GM12878 (cell line): ENCODE data around the gene DCTN1.

Source experiments
- EP300 ChIP-seq, 2 experiments: fragments of 150-350 bp in 1 of 2; IDR thresholded peaks; 2 replicates each; pipeline ENCODE4 v1.6.1; 2011 to 2012; ENCODE audit warnings: low read depth in 2 of 2, low read length in 2 of 2, borderline replicate concordance in 1 of 2, improper control_type of control experiment in 1 of 2, inconsistent platforms in 1 of 2; ENCODE audit not compliant: control insufficient read depth in 1 of 2
- NR2C2 ChIP-seq: IDR thresholded peaks from 2 replicates; pipeline ENCODE4 v1.6.1; 2011; ENCODE audit warnings: borderline replicate concordance, low read depth; ENCODE audit not compliant: control insufficient read depth, insufficient read length
- POLR2AphosphoS2 ChIP-seq: IDR thresholded peaks from 2 replicates; pipeline ENCODE4 v1.6.1; 2011; ENCODE audit warnings: low read depth, mild to moderate bottlenecking, low read length, improper control_type of control experiment, moderate library complexity
- POLR2AphosphoS5 ChIP-seq: IDR thresholded peaks from 2 replicates; pipeline ENCODE4 v1.6.1; 2011; ENCODE audit warnings: mild to moderate bottlenecking, low read length, inconsistent platforms
- RFX5 ChIP-seq: IDR thresholded peaks from 2 replicates; pipeline ENCODE4 v1.6.1; 2011; ENCODE audit warnings: low read depth, low read length, improper control_type of control experiment
- SMAD5 ChIP-seq: IDR thresholded peaks from 2 replicates; pipeline ENCODE4 v1.6.1; 2016; ENCODE audit warnings: antibody characterized with exemption, low read depth
- SP1 ChIP-seq: IDR thresholded peaks from one replicate; pipeline ENCODE4 v1.6.1; 2011; ENCODE audit warnings: low read depth, low read length
- SREBF2 ChIP-seq: IDR thresholded peaks from 2 replicates; pipeline ENCODE4 v1.6.1; 2012; ENCODE audit warnings: mild to moderate bottlenecking, low read length
- ZNF274 ChIP-seq: IDR thresholded peaks from one replicate; pipeline ENCODE4 v1.8.0; 2011; ENCODE audit not compliant: insufficient read length, insufficient read depth
- ZSCAN29 ChIP-seq: fragments of 450-650 bp; IDR thresholded peaks from 2 replicates; pipeline ENCODE4 v1.6.1; 2017; ENCODE audit warnings: mild to moderate bottlenecking, moderate library complexity
- TF ChIP-seq, protein P1 (sequence below), 3 experiments: IDR thresholded peaks in 2 of 3; conservative IDR thresholded peaks in 1 of 3; 2 replicates each; pipeline ENCODE4 v1.5.1; 2011; ENCODE audit warnings: low read depth in 3 of 3, low read length in 3 of 3, mild to moderate bottlenecking in 3 of 3, control low read depth in 2 of 3, moderate library complexity in 2 of 3, inconsistent platforms in 1 of 3, mixed read lengths in 1 of 3; ENCODE audit not compliant: control insufficient read depth in 2 of 3, insufficient read depth in 1 of 3; ENCODE audit errors: extremely low read depth in 1 of 3
- TF ChIP-seq, protein P2 (sequence below): IDR thresholded peaks from 2 replicates; pipeline ENCODE4 v1.6.1; 2012; ENCODE audit warnings: low read length, inconsistent platforms
- TF ChIP-seq, protein P3 (sequence below): fragments of 150-350 bp; IDR thresholded peaks from 2 replicates; pipeline ENCODE4 v1.6.1; 2016; ENCODE audit warnings: low read depth, low read length
- TF ChIP-seq, protein P4 (sequence below): fragments of 450-650 bp; IDR thresholded peaks from 2 replicates; pipeline ENCODE4 v1.6.1; 2016; ENCODE audit warnings: mild to moderate bottlenecking, moderate library complexity, borderline replicate concordance

DNA sequence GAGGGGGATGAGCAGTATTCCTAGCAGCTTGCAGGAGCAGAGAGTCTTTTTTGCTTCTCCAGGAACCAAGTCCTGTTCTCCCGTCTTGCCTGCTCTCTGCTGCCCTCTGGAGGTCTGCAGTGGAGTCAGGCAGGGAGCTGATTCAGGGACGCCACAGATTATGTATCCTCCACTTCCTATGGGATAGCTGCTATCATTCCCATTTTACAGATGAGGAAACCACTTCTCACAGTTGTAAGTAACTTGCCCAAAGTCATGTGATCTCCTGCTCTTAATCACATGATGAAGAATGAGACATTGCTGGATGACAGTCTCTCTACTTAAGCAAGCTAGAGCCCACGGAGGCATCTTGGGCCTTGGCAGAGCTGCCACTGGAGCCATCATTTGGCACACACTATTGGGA lies 45.2 kb downstream of the DCTN1 start:
- TF ChIP-seq SP1 (no peak), RFX5 (no peak), POLR2AphosphoS2 (no peak), EP300 (IDR thresholded peaks at IDR 0.05; ENCODE audit: borderline replicate concordance in 1 of 2, control insufficient read depth in 1 of 2, low read depth in 2 of 2, low read length in 2 of 2) (no peak), SMAD5 (no peak), ZNF274 (no peak), SREBF2 (no peak), ZSCAN29 (no peak), POLR2AphosphoS5 (no peak), NR2C2 (no peak)
- TF ChIP-seq, protein P1, sequence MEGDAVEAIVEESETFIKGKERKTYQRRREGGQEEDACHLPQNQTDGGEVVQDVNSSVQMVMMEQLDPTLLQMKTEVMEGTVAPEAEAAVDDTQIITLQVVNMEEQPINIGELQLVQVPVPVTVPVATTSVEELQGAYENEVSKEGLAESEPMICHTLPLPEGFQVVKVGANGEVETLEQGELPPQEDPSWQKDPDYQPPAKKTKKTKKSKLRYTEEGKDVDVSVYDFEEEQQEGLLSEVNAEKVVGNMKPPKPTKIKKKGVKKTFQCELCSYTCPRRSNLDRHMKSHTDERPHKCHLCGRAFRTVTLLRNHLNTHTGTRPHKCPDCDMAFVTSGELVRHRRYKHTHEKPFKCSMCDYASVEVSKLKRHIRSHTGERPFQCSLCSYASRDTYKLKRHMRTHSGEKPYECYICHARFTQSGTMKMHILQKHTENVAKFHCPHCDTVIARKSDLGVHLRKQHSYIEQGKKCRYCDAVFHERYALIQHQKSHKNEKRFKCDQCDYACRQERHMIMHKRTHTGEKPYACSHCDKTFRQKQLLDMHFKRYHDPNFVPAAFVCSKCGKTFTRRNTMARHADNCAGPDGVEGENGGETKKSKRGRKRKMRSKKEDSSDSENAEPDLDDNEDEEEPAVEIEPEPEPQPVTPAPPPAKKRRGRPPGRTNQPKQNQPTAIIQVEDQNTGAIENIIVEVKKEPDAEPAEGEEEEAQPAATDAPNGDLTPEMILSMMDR (IDR thresholded peaks at IDR 0.05 in 2 of 3, conservative IDR thresholded peaks at IDR 0.05 in 1 of 3; ENCODE audit: control insufficient read depth in 2 of 3, extremely low read depth in 1 of 3, insufficient read depth in 1 of 3, low read depth in 3 of 3, low read length in 3 of 3) = peak; percentile 88 to 97 (median 89)
- TF ChIP-seq, protein P2, sequence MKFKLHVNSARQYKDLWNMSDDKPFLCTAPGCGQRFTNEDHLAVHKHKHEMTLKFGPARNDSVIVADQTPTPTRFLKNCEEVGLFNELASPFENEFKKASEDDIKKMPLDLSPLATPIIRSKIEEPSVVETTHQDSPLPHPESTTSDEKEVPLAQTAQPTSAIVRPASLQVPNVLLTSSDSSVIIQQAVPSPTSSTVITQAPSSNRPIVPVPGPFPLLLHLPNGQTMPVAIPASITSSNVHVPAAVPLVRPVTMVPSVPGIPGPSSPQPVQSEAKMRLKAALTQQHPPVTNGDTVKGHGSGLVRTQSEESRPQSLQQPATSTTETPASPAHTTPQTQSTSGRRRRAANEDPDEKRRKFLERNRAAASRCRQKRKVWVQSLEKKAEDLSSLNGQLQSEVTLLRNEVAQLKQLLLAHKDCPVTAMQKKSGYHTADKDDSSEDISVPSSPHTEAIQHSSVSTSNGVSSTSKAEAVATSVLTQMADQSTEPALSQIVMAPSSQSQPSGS = no peak
- TF ChIP-seq, protein P3, sequence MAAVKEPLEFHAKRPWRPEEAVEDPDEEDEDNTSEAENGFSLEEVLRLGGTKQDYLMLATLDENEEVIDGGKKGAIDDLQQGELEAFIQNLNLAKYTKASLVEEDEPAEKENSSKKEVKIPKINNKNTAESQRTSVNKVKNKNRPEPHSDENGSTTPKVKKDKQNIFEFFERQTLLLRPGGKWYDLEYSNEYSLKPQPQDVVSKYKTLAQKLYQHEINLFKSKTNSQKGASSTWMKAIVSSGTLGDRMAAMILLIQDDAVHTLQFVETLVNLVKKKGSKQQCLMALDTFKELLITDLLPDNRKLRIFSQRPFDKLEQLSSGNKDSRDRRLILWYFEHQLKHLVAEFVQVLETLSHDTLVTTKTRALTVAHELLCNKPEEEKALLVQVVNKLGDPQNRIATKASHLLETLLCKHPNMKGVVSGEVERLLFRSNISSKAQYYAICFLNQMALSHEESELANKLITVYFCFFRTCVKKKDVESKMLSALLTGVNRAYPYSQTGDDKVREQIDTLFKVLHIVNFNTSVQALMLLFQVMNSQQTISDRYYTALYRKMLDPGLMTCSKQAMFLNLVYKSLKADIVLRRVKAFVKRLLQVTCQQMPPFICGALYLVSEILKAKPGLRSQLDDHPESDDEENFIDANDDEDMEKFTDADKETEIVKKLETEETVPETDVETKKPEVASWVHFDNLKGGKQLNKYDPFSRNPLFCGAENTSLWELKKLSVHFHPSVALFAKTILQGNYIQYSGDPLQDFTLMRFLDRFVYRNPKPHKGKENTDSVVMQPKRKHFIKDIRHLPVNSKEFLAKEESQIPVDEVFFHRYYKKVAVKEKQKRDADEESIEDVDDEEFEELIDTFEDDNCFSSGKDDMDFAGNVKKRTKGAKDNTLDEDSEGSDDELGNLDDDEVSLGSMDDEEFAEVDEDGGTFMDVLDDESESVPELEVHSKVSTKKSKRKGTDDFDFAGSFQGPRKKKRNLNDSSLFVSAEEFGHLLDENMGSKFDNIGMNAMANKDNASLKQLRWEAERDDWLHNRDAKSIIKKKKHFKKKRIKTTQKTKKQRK = no peak
- TF ChIP-seq, protein P4, sequence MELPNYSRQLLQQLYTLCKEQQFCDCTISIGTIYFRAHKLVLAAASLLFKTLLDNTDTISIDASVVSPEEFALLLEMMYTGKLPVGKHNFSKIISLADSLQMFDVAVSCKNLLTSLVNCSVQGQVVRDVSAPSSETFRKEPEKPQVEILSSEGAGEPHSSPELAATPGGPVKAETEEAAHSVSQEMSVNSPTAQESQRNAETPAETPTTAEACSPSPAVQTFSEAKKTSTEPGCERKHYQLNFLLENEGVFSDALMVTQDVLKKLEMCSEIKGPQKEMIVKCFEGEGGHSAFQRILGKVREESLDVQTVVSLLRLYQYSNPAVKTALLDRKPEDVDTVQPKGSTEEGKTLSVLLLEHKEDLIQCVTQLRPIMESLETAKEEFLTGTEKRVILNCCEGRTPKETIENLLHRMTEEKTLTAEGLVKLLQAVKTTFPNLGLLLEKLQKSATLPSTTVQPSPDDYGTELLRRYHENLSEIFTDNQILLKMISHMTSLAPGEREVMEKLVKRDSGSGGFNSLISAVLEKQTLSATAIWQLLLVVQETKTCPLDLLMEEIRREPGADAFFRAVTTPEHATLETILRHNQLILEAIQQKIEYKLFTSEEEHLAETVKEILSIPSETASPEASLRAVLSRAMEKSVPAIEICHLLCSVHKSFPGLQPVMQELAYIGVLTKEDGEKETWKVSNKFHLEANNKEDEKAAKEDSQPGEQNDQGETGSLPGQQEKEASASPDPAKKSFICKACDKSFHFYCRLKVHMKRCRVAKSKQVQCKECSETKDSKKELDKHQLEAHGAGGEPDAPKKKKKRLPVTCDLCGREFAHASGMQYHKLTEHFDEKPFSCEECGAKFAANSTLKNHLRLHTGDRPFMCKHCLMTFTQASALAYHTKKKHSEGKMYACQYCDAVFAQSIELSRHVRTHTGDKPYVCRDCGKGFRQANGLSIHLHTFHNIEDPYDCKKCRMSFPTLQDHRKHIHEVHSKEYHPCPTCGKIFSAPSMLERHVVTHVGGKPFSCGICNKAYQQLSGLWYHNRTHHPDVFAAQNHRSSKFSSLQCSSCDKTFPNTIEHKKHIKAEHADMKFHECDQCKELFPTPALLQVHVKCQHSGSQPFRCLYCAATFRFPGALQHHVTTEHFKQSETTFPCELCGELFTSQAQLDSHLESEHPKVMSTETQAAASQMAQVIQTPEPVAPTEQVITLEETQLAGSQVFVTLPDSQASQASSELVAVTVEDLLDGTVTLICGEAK = no peak
